BJ (cell line): ENCODE measurements around the gene P2RX4. TPM values are rescaled to one million over a fixed set of nuclear protein-coding genes. Genes with fewer than 3 reads are reported as not detected.

Source experiments
- CTCF ChIA-PET: fragments of 350-600 bp; formaldehyde crosslinking; extraction: SDS; loops from one replicate; lab custom pipeline; 2021; ENCODE audit warnings: antibody characterized with exemption, inconsistent platforms; lab: Yijun Ruan, JAX
- POLR2A ChIA-PET: fragments of 300-600 bp; sonication (Branson Sonifier 250); formaldehyde crosslinking; extraction: SDS; loops from one replicate; lab custom pipeline; 2021; ENCODE audit warnings: antibody characterized with exemption; lab: Charles Lee
- DNase-seq: peaks from one replicate; pipeline ENCODE4 v3.0.0-alpha.2; 2011; ENCODE audit warnings: low read depth
- H3K27me3 ChIP-seq: 2 replicates; pipeline ENCODE4 v1.6.0; 2011; ENCODE audit warnings: low read length; ENCODE audit not compliant: control insufficient read depth, insufficient read depth
- H3K36me3 ChIP-seq: 2 replicates; pipeline ENCODE4 v1.5.1; 2011; ENCODE audit warnings: low read length; ENCODE audit not compliant: control insufficient read depth, insufficient read depth
- H3K4me3 ChIP-seq: 2 replicates; pipeline ENCODE4 v1.5.1; 2011; ENCODE audit warnings: low read depth, mild to moderate bottlenecking, control low read depth, low read length
- polyA plus RNA-seq: library from polyadenylated mRNA; depleted of rRNA; stranded (reverse); fragments of >200 nt; gene quantifications from 2 replicates; pipeline ENCODE4 v1.2.3, GENCODE V29; 2011
- TF ChIP-seq, protein P1 (sequence below): IDR thresholded peaks from 2 replicates; pipeline ENCODE4 v1.5.1; 2011; ENCODE audit warnings: low read depth, mild to moderate bottlenecking, control low read depth, inconsistent platforms, low read length, moderate library complexity; ENCODE audit not compliant: insufficient read depth

Gene P2RX4
- polyA plus RNA-seq, 1 experiment: 25.8 TPM

DNA sequence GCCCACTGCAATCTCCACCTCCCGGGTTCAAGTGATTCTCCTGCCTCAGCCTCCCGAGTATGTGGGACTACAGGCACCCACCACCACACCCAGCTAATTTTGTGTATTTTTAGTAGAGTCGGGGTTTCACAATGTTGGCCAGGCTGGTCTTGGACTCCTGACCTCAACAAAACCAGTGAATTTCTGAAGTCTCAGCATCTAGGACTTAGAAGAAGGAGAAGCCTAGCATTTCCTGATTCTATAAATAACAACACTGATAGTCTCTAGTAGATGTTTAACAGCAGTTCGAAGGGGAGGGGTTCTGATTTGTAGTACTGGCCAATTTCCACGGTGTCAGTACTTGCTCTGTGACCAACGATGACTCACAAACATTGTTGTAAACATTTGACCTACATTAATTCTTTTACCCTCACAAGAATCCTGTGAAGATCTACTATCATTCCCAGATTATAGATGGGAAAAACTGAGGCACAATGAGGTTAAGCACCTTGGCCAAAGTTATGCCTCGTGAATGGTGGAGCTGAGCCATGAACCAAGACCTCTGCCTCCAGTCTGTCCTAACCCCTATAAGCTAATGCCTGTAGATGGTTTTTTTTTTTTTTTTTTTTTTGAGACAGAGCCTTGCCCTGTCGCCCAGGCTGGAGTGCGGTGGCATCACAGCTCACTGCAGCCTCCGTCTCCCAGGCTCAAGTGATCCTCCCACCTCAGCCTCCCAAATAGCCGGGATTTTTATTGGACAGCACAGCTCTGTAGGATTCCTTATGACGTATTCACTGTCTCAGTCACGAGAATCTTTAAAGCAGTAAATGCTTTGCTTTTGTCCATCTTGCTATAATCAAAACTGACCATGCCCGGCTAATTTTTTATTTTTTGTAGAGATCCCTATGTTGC lies 5.2 kb downstream of the P2RX4 start:
- POLR2A ChIA-PET: no interaction called here
- CTCF ChIA-PET: interaction anchor here (1.1 to 5.3 kb wide), 3 partner anchors 16 to 155 kb away, joined by 3 to 21 read pairs (median 4); no protein-coding TSS in a partner anchor
- peak; percentile 85 for DNase-seq
- TF ChIP-seq, protein P1, sequence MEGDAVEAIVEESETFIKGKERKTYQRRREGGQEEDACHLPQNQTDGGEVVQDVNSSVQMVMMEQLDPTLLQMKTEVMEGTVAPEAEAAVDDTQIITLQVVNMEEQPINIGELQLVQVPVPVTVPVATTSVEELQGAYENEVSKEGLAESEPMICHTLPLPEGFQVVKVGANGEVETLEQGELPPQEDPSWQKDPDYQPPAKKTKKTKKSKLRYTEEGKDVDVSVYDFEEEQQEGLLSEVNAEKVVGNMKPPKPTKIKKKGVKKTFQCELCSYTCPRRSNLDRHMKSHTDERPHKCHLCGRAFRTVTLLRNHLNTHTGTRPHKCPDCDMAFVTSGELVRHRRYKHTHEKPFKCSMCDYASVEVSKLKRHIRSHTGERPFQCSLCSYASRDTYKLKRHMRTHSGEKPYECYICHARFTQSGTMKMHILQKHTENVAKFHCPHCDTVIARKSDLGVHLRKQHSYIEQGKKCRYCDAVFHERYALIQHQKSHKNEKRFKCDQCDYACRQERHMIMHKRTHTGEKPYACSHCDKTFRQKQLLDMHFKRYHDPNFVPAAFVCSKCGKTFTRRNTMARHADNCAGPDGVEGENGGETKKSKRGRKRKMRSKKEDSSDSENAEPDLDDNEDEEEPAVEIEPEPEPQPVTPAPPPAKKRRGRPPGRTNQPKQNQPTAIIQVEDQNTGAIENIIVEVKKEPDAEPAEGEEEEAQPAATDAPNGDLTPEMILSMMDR: no peak
- Histone ChIP-seq H3K36me3 (no peaks in the 10 kb centered on the region), H3K4me3 (no peak overlapping the region), H3K27me3 (no peaks in the 10 kb centered on the region)

DNA sequence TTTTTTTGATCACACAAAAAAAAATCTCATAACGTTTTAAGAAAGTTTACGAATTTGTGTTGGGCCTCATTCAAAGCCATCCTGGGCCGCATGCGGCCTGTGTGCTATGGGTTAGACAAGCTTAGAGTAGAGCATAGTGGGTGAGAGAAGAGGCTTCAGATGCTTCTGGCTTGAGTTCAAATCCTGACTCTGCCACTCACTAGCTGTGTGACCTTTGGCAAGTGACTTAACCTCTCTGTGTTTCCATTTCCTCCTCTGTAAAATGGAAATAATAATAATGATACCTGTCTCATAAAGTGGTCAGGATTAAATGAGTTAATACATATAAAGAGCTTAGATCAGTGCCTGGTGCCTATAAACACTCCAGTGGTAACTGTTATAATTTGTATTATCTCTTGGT lies 6.2 kb downstream of the P2RX4 start:
- POLR2A ChIA-PET: no interaction called here
- Histone ChIP-seq H3K27me3 (no peaks in the 10 kb centered on the region), H3K4me3 (no peak overlapping the region), H3K36me3 (no peaks in the 10 kb centered on the region)
- no peak for DNase-seq
- TF ChIP-seq, protein P1: no peak
- CTCF ChIA-PET: interaction anchor here (1.1 to 5.3 kb wide), 2 partner anchors 15 to 156 kb away, joined by 4 to 21 read pairs; no protein-coding TSS in a partner anchor

DNA sequence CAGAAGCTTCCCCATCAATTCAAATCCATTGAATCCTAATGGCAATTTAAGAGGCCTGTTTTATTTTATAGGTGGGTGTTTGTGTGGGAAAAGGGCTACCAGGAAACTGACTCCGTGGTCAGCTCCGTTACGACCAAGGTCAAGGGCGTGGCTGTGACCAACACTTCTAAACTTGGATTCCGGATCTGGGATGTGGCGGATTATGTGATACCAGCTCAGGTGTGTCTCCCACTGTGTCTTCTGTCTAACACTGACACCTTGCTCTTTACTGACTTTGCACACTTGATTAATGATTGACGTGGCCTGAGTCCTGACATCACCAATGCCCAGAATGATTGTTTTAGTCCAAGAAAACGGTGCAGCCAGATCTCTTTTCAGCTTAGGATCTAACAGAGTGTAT lies 7.1 kb downstream of the P2RX4 start:
- ChIA-PET CTCF (interaction anchor here (1.6 to 5.3 kb wide), 2 partner anchors 14 to 211 kb away, joined by 5 to 21 read pairs; no protein-coding TSS in a partner anchor), POLR2A (no interaction called here)
- TF ChIP-seq, protein P1: no peak
- no peaks in the 10 kb centered on the region for H3K36me3 ChIP-seq
- no peak overlapping the region for H3K4me3 ChIP-seq
- no peak for DNase-seq
- no peaks in the 10 kb centered on the region for H3K27me3 ChIP-seq

DNA sequence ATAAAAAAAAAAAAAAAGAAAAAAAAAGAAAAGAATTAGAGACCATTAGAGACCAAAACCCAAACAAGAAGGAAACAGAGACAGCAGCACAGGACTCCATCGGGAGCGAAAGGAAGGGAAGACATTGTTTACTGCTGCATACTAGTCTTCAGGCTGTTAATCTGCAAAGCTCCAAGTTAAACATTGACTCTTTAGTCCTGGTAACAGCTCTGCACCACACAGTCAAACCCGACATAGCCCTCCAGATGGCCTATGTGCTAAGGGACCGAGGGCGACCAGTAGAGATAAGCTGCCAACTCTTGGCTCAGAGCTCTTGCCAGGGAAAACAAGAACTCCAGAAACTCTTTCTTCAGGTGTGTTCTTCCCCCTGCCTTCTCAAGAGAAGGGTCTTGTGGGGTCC lies 7.8 kb downstream of the P2RX4 start:
- no peak for DNase-seq
- POLR2A ChIA-PET: no interaction called here
- CTCF ChIA-PET: interaction anchor here (1.6 to 5.3 kb wide), 2 partner anchors 13 to 212 kb away, joined by 5 to 21 read pairs; no protein-coding TSS in a partner anchor
- H3K36me3 ChIP-seq: no peaks in the 10 kb centered on the region
- TF ChIP-seq, protein P1: no peak
- H3K27me3 ChIP-seq: no peaks in the 10 kb centered on the region
- no peak overlapping the region for H3K4me3 ChIP-seq
